ENCODE results near the gene RBM23. TPM values are rescaled to one million over a fixed set of nuclear protein-coding genes. Genes with fewer than 3 reads are reported as not detected.

Gene RBM23
- total and polyA plus RNA-seq, 2 of the 8 experiments (the other 6 are each of a cell fraction or from before 2014, with no cell fraction given), result 41.2 to 43.3 TPM

DNA sequence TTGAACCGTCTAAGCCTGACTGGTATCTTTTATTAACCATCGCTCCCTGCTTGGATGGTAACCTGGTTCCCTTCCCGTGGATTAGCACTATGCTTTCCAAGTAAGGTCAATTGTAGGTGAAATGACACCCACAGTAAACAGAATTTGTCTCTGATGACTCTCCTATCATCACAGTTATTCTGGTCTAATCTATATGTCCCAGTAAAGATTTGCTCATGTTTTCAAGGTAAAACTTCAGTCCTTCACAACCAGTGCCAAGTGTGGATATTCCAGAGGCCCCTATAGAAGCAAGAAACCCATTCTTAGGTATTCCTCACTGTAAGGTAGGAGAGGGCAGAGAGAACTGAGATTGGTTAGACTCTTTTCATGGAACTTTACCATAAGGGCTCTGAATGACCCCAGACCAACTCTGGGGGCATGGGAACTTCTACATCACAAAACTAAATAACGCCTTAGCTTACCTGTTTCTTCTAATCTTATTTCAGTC lies 47.9 kb upstream of the RBM23 start:
- ChIA-PET POLR2A (ENCODE audit: partially characterized antibody) (interaction anchor here (1.4 to 9.7 kb wide), 7 partner anchors 8 to 94 kb away, joined by 3 to 118 read pairs (median 13); partner anchors contain the start of genes AJUBA, HAUS4 and PRMT5), CTCF (ENCODE audit: partially characterized antibody) (interaction anchor here (0.6 to 2.5 kb wide), 7 partner anchors 11 to 396 kb away, joined by 3 to 13 read pairs (median 3); no protein-coding TSS in a partner anchor)
- Histone ChIP-seq H2BK120ac (replicated peaks; ENCODE audit: low read depth, low read length) (no peak overlapping the region), H2BK20ac (ENCODE audit: low read length) (no peak overlapping the region), H3K27ac (ENCODE audit: low read depth, low read length) (no peak overlapping the region), H2AFZ (ENCODE audit: low read length) (no peak overlapping the region), H4K91ac (replicated peaks; ENCODE audit: insufficient read length, low read length) (no peak overlapping the region), H2BK15ac (ENCODE audit: low read length) (no peak overlapping the region), H3K18ac (ENCODE audit: extremely low read depth, low read length) (no peak overlapping the region), H3K4ac (replicated peaks; ENCODE audit: insufficient read length, low read depth, low read length) (no peak overlapping the region), H3K14ac (ENCODE audit: insufficient read length) (no peak overlapping the region), H3K9ac (replicated peaks in 1 of 4; ENCODE audit: extremely low read depth in 1 of 4, low read depth in 3 of 4, low read length in 3 of 4) (no peak overlapping the region), H3K23me2 (ENCODE audit: low read depth, low read length) (no peaks in the 10 kb centered on the region), H3K4me3 (ENCODE audit: extremely low read depth in 1 of 4, insufficient read depth in 2 of 4, low read depth in 3 of 4, low read length in 4 of 4) (no peak overlapping the region), H3K27me3 (replicated peaks in 1 of 4; ENCODE audit: control insufficient read depth in 3 of 4, extremely low read depth in 1 of 4, insufficient read depth in 3 of 4, low read length in 3 of 4) (no peaks in the 10 kb centered on the region), H4K8ac (ENCODE audit: extremely low read depth, insufficient read depth, low read length) (no peak overlapping the region), H3K4me2 (ENCODE audit: insufficient read depth in 1 of 2, low read depth in 2 of 2, low read length in 2 of 2) (no peak overlapping the region), H3K79me1 (ENCODE audit: low read depth, low read length) (no peaks in the 10 kb centered on the region), H3K4me1 (replicated peaks in 1 of 4; ENCODE audit: control insufficient read depth in 3 of 4, insufficient read depth in 4 of 4, low read length in 3 of 4) (no peaks in the 10 kb centered on the region), H2AK5ac (ENCODE audit: low read depth, low read length) (no peak overlapping the region), H4K20me1 (replicated peaks in 1 of 2; ENCODE audit: control insufficient read depth in 1 of 2, insufficient read depth in 2 of 2, low read length in 2 of 2) (no peaks in the 10 kb centered on the region), H3K23ac (ENCODE audit: insufficient read length) (no peak overlapping the region), H3K36me3 (ENCODE audit: control insufficient read depth in 2 of 4, insufficient read depth in 4 of 4, low read length in 3 of 4) (peaks cover 0 to 14% (median 5%) of the 10 kb centered on the region in 4 experiments; a peak in 3 of 8 replicates), H3K9me3 (ENCODE audit: insufficient read depth in 2 of 2, low read depth in 1 of 2, low read length in 1 of 2) (no peaks in the 10 kb centered on the region), H3K79me2 (ENCODE audit: control insufficient read depth in 1 of 2, insufficient read depth in 2 of 2, low read length in 2 of 2) (no peaks in the 10 kb centered on the region), H2BK12ac (ENCODE audit: low read depth, low read length) (no peak overlapping the region), H3K56ac (replicated peaks; ENCODE audit: insufficient read length, low read depth, low read length) (no peak overlapping the region), H4K5ac (ENCODE audit: insufficient read length, low read depth, low read length) (no peak overlapping the region), H2BK5ac (ENCODE audit: low read depth, low read length) (no peak overlapping the region)
- 91% methylated on average over 4 of the region's 4 CpGs; no CpG with 5 or more reads in 1 of the 2 experiments for WGBS, 2 experiments (ENCODE audit: extremely low coverage in 1 of 2, insufficient coverage in 1 of 2, insufficient read length in 1 of 2, insufficient replicate concordance in 2 of 2, low coverage in 1 of 2, low lambda C conversion rate in 2 of 2, missing lambda C conversion rate in 1 of 2)
- FAIRE-seq, result no peak
- TF ChIP-seq HDAC2 (IDR thresholded peaks at IDR 0.05; ENCODE audit: borderline replicate concordance in 1 of 2, low read depth in 2 of 2, low read length in 2 of 2) (no peak), RFX5 (IDR thresholded peaks at IDR 0.05; ENCODE audit: borderline replicate concordance, low read depth, low read length) (no peak), BCL11A (IDR thresholded peaks at IDR 0.05; ENCODE audit: low read depth in 2 of 2, low read length in 2 of 2) (no peak), TAF1 (IDR thresholded peaks at IDR 0.05; ENCODE audit: low read depth, low read length) (no peak), KDM5A (IDR thresholded peaks at IDR 0.05; ENCODE audit: low read length) (no peak), CTBP2 (IDR thresholded peaks at IDR 0.05; ENCODE audit: borderline replicate concordance, insufficient read depth, insufficient read length, low read length) (no peak)
- TF ChIP-seq, protein P1, sequence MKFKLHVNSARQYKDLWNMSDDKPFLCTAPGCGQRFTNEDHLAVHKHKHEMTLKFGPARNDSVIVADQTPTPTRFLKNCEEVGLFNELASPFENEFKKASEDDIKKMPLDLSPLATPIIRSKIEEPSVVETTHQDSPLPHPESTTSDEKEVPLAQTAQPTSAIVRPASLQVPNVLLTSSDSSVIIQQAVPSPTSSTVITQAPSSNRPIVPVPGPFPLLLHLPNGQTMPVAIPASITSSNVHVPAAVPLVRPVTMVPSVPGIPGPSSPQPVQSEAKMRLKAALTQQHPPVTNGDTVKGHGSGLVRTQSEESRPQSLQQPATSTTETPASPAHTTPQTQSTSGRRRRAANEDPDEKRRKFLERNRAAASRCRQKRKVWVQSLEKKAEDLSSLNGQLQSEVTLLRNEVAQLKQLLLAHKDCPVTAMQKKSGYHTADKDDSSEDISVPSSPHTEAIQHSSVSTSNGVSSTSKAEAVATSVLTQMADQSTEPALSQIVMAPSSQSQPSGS (IDR thresholded peaks at IDR 0.05; ENCODE audit: low read length), result no peak
- DNase-seq (ENCODE audit: low read depth in 1 of 2, low spot score in 2 of 2), result no peak
